G401 (cell line): ENCODE measurements around the gene SERPINE1. TPM values are rescaled to one million over a fixed set of nuclear protein-coding genes. Genes with fewer than 3 reads are reported as not detected.
A peak's percentile ranks its signal among the peaks of the same experiment; 100 is the strongest.

Experiments used
- DNase-seq: peaks from one replicate; pipeline ENCODE4 v3.0.0-alpha.2; 2015; ENCODE audit warnings: low spot score
- in situ Hi-C: cut with HindIII; loops from 2 replicates; pipeline ENCODE4 v1.10.0; 2016; ENCODE audit warnings: low sequenced_read_pairs, mixed read lengths
- total RNA-seq: library from RNA; depleted of rRNA; stranded (reverse); fragments of >200 nt; shearing (Covaris generic); gene quantifications from 2 replicates; pipeline ENCODE4 v1.2.3, GENCODE V29; 2014

SERPINE1 gene
- total RNA-seq, 1 experiment from 2014 or later: 113 TPM

DNA sequence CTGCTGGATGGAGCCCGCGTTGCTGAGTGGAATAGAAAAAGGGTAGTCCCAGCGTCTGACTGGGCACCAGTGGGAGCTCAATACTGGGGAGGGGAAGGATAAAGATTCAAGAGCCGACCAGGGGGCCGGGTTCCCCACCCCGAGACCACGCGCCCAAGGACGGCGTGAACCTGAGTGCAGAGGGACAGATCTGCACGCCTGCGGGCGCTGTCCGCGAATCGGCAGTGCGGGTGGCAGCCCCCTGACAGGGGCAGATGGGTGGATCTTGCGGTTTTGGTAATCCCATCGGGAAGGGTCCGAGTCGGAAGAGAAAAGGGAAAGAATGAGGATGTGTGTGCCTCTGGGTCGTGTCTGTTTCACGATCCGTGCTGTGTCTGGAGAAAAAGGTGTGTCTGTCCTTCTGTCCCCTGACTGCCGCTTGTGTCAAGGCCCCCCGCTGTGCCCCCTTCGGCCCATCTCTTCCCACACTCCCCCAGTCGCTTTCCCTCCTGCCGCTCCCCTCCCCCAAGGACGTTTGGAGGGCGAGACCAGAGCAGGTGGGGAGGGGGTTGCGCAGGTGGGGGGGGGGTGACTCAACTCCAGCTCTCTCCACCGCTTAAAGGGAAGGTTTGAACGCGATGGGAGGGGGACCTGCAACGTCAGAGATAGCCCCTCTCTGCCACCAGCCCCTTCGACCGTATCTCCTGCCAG is 39.2 kb downstream of the SERPINE1 start:
- DNase-seq: no peak
- in situ Hi-C loops: no loop called here

DNA sequence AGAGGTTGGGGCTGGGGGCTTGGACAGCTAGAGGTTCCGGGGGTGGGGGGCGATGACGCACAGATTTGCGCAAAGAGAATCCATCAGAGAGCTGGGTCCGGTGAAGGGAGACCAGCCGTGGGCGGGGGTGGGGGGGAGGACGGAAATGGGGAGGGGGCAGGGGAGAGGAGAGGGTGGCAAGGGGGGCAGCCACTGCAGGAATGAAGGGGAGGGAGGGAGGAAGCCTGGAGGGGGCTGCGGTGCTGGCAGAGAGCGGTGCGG is 39.7 kb downstream of the SERPINE1 start:
- DNase-seq: no peak
- in situ Hi-C loops: no loop called here

DNA sequence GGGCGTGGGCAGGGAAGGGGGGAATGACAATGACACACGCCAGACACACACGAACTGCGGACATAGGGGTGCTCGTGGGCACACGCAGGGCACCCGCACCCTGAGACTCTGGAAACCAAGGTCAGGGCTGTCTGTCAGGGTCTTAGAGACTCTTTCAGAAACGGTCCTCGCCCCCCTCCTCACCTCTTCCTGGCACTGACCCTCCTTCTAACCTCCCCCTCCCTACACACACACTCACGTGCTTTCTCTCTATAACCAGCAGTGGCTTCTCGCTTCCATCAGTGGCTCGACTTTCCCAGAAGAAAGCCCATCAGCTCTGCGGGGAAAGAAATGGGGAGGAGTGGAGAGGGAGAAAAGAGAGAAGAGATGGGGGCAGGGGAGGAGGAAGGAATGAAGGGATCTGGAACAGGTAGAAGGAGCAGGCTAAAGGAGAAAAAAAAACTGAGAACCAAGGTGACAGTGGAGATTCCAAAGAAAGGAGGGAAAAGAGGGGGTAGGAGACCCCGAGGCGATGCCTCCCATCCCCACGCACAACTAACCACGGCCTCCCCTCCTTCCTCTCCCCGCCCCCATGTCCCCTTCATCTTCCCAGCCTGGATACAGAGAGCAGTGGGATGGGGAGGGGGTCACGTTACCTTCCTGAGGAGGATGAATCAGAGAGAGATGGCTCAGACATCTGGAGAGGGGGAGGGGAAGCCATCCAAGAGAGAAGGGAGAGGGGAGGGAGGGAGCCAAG is 40.2 kb downstream of the SERPINE1 start:
- DNase-seq: no peak

DNA sequence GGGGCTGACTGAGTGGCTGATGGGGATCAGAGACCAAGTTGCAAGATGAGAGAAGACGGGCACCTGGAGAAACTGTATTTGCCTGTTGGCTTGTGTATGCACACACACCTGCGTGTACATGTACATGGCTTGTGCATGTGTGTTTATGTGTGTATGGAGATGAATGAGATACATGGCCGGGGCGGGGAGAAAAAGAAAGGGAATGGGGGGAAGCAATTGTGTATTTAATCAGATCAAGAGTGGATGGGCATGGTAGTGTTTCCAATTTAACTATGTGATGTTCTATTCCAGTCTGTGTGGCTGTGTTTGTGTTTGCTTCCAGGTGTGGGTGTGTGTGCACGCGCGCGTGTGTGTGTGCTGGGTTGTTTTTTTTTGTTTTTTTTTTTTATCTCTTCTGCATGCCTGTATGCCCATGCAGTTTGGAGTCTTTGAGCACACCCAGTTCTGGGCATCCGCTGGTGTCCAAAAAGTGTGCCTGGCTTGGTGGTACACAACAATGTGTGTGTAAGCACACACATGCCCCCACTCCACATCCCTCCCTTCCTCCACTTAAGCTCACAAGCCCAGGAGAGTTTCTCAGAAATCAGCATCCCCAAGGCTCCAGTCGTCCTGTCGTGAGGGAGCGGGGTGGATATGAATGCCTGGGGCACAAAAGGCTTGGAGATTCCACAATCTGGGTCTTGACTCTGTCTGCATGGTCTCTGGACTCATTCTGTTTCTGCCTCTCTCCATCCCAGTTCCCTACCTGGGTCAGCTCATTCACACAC is 40.9 kb downstream of the SERPINE1 start:
- DNase-seq: no peak
- in situ Hi-C loops: no loop called here

More for the DNA sequence above, 40.2 kb downstream of the SERPINE1 start:
- in situ Hi-C loops: no loop called here

DNA sequence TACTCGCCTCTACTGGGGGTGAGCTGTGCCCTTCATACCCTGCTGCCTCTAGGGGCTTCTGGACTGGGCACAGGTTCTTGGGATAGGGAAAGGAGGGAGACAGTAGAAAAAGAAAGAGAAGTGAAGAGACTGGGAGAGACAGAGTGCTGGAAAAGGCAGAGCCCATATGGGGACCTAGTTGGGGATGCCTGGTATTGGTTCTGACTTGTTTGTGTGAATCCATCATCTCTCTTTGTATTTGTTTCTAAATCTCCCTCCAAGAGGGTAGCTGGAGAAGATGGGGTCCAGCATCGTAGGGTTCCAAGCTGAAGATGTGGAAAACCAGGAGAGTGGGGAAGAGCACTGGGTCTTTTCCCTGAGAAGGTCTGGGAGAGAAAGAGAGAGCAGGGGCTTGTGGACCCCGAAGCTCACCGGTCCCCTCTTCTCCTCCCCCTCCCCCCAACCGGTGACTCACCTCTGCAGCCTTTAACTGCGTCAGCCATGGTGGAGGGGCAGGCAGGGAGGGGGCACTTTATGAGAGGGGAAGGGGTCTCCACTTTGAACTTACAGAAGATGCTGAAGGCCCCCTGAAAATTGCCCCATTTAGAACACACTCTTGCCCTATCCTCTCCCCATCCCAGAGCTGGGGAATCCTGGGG is 41.6 kb downstream of the SERPINE1 start:
- DNase-seq: no peak
- in situ Hi-C loops: no loop called here

DNA sequence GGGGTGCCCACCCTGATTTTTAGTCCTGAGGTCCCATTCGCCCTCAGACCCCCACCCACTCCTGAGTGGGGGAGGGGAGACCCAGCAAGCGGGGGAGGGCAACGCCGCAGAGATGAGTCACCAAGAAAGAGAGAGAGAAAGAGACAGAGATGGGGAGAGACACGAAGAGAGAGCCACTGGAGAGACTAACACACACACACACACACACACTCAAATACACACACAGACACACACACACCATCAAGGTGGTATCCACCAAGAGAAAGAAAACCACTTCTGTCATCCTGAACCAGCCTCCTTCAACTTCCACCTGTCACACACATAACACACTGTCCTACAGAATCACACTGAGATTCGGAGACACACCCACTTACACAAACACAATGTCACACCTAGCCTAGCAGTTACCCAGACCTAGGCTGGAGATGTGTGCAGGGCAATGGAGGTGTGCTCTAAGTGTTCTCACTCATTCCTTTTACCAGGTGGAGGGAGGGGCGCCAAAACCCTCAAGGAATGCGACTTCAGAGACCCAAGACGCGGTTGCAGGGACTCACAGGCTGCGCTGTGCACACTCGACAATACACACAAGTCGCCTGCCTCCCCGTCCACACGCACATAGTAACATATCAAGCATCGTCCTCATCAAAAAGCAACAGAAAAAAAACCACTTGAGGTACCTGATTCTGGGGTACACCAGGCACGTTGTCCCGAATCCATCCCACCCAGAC is 42.4 kb downstream of the SERPINE1 start:
- in situ Hi-C loops: no loop called here
- DNase-seq: peak; percentile 41

DNA sequence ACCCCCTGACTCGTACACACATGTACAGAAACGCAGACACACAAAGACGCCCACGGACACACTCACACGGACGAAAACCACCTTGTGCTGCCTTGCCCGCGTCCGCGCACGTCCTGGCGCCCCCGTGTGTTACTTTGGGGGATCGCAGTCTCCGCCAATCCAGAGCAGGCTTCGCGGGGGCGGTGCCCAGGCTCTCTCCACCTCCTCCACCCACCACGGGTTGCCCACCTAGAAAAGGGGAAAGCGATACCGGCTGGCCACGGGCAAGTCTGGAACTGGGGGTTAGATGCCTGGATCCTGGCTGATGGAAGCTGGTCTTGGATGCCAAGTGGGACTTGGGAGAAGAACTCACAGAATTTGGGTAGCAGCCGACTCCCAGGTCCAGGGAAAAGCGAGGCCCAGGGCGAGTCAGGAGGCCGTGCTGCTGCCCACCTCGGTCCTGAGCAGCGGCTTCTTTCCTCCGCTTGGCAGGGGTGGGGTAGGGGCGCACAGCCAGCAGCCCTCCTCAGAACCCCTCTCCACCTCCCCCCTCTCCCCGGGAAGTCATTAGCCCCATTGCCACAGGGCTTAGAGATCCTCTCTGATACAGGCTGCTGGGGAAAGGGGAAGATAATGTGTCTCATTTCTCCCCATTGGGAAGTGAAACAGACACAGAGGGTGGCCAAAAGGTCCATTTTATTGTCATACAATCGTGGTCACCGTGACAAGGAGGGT is 43.1 kb downstream of the SERPINE1 start:
- peak; percentile 63 for DNase-seq
- in situ Hi-C loops: loop anchor here (10.0 kb wide), 1 partner anchor 105 kb away; no protein-coding TSS in a partner anchor

DNA sequence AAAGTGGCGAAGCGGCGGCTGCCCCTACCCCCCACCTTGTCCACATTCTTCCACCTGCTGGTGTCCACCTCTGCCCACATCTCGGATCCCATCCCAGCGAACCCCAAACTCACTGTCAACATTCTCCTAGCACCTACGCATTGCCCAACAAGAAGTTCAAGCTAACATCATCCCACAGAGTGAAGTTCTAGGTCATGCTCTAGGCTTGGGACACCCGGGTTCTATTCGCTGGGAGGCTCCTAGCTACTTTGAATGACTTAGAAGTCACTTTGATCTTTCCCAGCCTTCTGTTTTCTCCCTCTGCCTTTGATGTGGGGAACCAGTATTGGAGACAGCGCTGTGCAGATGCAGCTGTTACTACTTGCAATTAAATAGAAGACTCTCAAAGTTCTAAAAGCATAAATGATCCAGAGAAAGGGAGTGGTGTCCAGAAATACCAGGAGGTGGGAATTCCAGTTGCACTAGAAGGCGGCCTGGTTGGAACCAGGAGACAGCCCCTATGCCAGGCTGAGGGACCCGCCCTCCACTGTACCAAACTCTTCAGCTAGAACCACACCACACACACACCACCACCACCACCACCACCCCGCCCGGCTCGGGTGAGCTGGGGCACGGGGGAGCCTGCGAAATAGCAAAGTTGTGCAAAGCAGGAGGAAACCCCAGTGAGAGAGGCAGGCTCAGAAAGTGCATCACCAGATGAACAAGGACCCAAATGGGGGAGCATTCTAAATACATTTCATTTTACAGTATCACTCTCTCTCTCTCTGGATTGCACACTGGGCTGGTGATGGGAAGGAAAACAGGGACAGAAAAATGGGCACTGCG is 43.9 kb downstream of the SERPINE1 start:
- no peak for DNase-seq
- in situ Hi-C loops: loop anchor here (10.0 kb wide), 1 partner anchor 104 kb away; no protein-coding TSS in a partner anchor

DNA sequence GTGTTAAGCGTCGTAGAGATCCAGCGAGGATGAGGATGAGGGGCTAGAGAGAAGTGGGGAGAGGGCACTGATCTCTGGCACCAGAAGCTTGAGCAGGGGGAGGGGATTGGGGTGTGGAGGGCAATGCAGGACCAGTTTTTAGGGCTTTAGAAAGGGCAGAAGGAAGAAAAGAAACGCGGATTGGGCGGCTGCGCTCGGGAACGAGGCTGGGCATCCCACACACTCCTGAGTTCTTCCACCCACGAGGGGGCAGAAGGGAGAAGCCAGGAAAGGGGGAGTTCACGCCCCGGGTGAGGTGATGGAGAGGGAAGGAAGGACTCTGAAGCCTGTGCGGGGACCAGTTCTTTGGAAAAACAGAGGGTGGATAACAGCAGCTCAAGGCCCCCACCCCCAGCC is 44.5 kb downstream of the SERPINE1 start:
- in situ Hi-C loops: loop anchor here (10.0 kb wide), 1 partner anchor 103 kb away; no protein-coding TSS in a partner anchor
- no peak for DNase-seq

DNA sequence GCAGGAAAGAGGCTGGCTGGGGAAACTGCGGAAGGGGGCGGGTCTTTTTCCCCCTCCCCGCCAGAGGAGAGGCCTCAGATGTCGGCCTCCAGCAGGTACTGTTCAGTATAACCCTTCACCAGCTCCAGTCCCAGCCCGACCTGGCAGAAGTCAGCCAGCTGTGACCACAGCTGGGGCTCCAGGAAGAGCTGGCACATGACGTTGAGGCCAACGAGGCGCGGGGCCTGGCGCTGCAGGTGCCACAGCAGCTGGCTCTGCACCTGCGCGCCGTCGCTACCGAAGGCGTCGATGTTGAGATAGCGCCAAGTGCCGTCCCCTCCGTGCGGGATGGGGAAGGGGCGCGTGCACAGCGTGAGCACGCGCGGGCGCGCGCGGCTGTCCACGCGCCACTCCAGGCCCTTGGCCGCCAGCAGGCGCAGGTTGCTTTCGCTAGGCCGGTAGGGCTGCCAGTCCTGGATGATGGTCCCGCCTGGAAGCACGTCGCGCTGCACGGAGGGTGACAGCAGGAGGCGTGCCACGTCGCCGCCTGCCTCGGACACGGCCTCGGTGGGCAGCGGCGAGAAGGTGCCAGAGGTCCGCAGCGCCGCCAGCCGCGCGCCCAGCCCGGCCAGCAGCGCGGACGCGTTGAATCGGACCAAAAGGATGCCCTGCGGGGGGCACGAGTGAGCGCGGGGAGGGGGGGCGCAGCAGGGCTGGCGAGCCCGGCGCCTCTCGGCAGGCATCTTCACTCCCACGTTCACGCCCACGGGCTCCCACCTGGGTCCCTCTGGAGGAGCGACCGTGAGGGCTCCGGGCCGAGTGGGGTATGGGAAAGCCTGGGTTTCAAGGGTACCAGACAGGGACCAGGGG is 45.3 kb downstream of the SERPINE1 start:
- in situ Hi-C loops: loop anchor here (10.0 kb wide), 1 partner anchor 103 kb away; no protein-coding TSS in a partner anchor
- DNase-seq: no peak

DNA sequence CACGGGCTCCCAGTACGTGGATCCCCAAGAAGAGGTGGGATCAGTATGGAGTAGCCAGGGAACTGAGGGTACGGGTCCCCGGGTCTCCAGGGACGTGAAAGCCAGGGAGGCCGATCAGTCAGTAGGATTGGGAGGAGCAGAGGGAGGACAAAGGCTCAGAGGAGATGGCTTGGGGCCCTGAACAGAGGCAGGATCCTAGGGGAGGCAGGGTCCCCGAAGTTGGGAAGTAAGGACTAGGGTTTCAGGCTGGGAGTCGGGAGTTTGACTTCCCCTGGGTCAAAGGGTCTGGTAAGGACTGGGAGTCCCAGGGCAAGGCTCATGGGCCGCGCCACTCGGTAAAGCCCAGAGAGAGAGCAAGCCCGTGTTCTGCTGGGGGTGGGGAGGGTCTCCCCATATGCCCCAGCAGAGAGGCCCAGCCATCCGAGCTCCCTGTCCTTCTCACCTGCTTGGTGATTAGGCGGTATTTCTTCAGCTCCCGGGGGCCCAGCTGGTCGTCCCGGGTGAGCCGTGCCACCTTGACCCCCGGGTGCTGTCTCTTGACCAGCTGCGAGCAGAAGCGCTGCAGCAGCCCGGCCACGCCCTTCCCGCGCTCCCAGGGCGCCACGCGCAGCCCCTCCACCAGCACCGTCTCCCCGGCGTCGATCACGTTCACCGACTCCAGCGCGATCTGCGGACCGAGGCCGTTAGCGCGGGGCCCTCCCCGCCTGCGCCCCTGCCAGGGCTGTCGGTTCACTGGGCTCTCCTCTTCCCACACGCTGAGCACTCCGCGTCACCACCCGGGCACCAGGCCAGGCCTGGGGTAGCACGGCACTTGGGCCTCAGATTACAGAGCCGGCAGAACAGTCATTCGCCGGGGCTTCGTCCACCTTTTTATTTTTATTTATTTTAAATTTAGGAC is 46.2 kb downstream of the SERPINE1 start:
- DNase-seq: no peak
- in situ Hi-C loops: loop anchor here (10.0 kb wide), 1 partner anchor 102 kb away; no protein-coding TSS in a partner anchor

DNA sequence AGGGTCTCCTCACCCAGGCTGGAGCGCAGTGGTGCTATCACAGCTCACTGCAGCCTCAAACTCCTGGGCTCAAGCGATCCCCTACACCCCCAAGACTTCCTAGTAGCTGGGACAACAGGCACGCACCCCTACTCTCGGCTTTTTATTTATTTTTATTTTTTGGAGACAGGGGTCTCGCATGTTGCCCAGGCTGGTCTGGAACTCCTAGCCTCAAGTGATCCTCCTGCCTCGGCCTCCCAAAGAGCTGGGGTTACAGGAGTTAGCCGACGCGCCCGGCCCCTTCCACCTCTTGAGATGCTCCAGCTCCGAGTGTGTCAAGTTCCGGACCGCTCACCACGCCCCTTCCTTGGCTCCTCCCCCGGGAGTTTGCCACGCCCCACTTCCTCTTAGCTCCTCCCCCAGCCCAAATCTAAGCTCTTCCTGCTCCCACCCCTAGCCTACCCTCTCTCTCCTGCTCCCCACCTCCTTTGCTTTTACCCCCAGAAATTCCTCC is 46.9 kb downstream of the SERPINE1 start:
- no peak for DNase-seq
- in situ Hi-C loops: loop anchor here (10.0 kb wide), 1 partner anchor 101 kb away; no protein-coding TSS in a partner anchor

DNA sequence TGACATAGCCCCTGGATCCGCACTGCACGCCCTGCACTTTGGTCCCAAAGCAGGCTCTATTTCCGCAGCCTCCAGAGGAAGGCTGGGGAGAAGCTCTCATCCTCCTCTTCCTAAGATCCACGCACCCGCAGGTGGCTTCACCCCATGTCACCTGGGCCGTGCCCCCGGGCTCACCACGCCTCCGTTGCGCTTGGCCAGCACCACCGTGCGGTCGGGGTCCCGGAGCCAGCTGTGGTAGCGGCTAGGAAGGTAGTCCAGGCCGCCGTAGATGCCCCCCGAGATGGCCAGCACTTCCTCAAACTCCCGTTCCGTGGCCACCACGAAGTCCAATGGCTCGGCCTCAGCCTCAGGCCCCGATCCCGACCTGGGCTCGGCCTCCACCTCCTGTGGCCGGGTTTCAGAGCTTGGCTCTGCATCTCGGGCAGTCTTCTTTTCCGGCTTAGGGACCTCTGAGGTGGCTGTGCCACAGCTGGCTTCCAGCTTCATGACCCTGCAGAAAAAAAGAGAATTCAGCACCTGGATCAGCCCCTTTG is 47.5 kb downstream of the SERPINE1 start:
- in situ Hi-C loops: loop anchor here (10.0 kb wide), 1 partner anchor 100 kb away; no protein-coding TSS in a partner anchor
- DNase-seq: no peak

DNA sequence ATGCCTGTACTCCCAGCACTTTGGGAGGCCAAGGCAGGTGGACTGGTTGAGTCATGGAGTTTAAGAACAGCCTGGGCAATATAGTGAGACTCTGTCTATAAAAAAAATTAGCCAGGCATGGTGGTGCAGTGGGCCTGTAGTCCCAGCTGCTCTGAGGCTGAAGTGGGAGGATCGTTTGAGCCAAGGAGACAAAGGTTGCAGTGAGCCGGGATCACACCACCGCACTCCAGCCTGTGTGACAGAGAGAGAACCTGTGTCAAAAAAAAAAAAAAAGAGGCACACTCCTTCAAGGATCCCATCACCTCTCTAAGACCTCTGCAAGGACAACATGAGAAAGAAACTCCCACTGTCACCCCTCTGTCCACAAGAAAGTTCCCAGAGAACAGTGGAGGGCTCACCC is 48.8 kb downstream of the SERPINE1 start:
- no peak for DNase-seq
- in situ Hi-C loops: loop anchor here (10.0 kb wide), 1 partner anchor 99 kb away; no protein-coding TSS in a partner anchor

DNA sequence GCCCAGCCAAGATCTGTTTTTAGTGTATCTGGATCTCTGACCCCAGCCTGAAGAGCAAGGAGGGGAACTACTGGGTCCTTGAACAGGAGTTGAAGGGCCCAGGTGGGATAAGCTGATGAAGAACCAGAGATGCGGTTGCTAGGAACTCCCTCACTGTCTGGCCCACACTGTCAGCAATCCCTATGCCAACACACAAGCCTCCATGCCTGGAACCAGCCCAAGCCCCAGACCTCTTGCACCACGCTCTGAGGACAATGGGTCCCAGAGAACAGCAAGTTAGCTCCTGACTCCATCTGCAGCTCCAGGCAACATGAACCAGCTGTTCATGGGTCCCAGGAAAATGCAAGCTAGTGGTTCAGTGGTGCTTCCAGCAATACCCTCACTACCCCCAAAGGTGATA is 50.7 kb downstream of the SERPINE1 start:
- in situ Hi-C loops: loop anchor here (10.0 kb wide), 1 partner anchor 97 kb away; no protein-coding TSS in a partner anchor
- DNase-seq: no peak
